ENCODE data around the gene SPON1. TPM values are rescaled to one million over a fixed set of nuclear protein-coding genes. Genes with fewer than 3 reads are reported as not detected.
"Not testable (repeated sequence)": the region's sequence is repeated elsewhere in the genome, so short reads cannot be mapped to it uniquely, and the experiment has no call there.

Gene SPON1
- total RNA-seq, 1 experiment from 2014 or later: not detected

DNA sequence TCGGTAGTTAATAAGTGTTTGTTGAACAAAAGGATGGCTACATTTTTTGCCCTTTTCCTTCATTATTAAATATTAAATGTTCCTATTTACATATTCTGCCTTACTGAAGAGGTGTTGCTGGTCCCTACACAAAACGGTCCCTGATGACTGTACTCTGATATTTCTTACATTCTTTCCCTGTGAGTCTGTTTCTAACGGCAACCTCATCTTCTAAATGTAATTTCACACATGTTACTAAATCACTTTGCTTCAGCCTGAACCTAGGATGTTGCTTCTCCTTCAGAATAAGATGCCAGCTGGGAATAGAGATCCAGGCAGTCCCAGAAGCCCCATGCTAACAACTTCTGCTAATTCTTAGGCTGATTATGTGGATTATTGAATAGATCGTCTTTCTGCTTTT, 50.3 kb downstream of the SPON1 start:
- in situ Hi-C loops (cut with HindIII; ENCODE audit: low pct_unique_long_range_greater_than_20kb, low sequenced_read_pairs): no loop called here
- no peak for DNase-seq (ENCODE audit: low read depth, low spot score)

DNA sequence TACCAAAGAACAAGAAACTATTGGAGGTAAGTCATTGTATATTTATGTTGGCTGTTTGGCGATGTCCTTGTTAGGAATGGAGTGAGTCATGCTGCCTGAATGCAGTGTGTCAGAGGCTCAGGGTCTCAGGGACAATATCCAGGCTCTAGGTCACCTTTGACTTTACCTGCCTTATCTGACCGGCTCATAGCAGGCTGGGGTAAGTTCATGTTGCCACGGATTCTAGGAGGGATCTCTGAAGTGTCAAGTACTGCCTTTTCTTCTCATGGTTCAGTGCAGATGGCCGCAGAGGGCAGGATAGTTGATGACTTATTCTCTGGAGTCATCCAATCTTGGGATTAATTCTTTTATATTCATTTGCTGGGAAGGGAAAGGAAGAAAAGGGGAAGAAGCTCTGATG, 53.2 kb downstream of the SPON1 start:
- DNase-seq (ENCODE audit: low read depth, low spot score): no peak
- in situ Hi-C loops (cut with HindIII; ENCODE audit: low pct_unique_long_range_greater_than_20kb, low sequenced_read_pairs): no loop called here

DNA sequence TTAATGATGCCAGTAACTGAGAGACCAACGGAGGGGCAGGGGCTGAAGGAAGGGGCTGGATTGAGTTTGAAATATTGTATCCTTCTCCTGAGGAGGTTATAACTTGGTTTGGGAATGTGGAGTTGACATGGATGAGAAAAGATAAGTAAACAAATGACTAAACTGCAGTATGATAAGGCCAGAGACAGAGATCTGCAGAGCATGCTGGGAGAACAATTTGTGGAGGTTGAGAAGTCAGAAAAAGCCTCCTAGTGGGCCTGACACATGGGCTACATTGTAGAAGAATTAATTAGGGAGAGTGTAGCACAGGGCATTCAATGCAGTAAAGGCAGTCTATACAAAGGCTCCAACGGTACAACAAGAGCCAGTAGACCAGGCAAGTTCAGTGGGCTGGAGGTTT, 55.9 kb downstream of the SPON1 start:
- DNase-seq (ENCODE audit: low read depth, low spot score): no peak
- in situ Hi-C loops (cut with HindIII; ENCODE audit: low pct_unique_long_range_greater_than_20kb, low sequenced_read_pairs): no loop called here

DNA sequence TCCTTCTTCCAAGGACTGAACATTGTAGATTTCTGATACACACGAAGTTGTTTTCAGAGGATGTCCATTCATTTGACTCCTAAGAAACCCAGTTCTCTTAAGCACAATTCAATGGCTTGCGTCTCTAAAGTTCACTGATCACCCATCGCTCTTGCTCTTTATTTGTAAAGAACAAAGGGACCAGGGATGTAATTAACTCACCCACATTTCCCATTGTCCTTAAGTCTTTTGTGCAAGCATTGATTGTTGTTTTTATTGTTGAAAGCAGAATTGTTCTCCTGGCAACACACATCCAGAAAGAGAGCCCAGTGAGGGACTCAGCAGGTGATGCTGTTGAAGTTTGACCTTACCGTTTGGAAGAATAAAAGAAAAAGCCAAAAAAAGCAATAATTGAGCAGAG, 59.2 kb downstream of the SPON1 start:
- in situ Hi-C loops (cut with HindIII; ENCODE audit: low pct_unique_long_range_greater_than_20kb, low sequenced_read_pairs): no loop called here
- no peak for DNase-seq (ENCODE audit: low read depth, low spot score)

DNA sequence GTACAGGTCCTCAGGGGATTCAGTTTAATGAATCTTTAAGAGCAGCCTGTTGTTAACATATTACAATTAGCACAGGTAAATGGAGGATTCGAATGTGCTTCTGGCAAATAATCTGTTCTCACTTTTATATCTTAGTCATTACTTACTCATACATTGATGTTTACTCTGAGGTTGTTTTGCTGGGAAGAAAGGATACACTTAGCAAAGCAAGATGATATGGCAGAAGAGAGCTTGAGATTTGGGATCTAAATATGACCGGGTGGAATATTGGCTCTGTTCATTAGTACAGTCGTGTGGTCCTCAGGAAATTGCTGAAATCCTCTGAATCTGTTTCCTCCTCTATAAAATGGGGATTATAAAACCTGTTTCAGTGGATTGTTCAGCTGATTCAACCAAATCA, 59.7 kb downstream of the SPON1 start:
- in situ Hi-C loops (cut with HindIII; ENCODE audit: low pct_unique_long_range_greater_than_20kb, low sequenced_read_pairs): no loop called here
- DNase-seq (ENCODE audit: low read depth, low spot score): no peak

DNA sequence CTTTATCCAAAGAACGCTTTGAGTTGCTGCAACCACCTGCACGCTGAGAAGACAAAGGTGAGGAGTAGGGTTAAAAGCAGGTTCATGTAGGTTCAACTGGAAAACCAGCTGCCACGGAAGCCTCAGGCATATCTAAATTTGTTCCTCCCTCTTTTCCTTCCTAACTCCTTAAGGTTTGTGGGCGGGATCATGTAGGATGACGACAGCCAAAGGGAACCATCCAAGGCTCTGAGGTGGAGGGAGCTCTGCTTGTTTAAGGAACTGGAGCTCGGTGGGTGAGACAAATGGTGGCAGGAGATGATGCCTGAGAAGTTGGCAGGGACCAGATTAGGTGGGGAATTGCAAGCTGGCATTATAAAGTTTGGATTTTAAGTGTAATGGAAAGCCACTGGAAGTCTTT, 60.3 kb downstream of the SPON1 start:
- in situ Hi-C loops (cut with HindIII; ENCODE audit: low pct_unique_long_range_greater_than_20kb, low sequenced_read_pairs): no loop called here
- no peak for DNase-seq (ENCODE audit: low read depth, low spot score)

DNA sequence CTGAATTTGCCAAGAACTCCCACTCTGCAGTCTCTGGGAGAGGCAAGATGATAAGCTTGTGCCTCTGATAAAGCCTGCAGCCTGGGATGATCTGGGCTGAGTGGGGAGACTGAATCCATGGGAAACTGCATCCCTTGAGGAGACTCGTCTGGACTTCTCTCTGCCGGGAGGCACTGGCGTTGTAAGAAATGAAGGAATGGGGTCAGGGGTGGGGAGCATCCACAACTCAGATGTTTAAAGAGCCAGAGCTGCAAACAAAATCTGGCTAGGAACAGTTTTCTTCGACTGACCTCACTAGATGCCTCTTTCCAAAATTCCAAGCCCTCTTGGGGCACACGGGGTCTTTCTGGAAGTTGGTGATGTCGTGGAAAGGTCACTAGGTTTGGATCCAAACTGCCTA, 64.4 kb downstream of the SPON1 start:
- in situ Hi-C loops (cut with HindIII; ENCODE audit: low pct_unique_long_range_greater_than_20kb, low sequenced_read_pairs): no loop called here
- DNase-seq (ENCODE audit: low read depth, low spot score): no peak

DNA sequence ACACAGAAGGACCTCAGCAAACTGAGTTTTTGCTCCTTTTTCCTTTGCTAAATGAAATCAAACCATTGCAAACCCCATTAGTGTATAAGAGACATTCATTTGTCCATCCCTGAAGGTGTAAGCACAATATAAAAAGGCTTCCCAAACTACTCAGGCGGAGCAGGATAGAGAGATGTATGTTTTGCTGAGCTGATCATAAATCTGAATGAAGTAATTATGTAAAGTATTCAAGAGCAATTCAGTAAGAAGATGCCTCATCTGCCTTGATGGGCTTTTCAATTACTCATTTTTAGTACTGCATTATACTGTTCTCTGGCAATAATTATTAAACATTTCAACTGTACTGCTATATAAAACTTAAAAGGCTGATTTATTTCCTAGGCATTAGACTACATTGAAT, 65.0 kb downstream of the SPON1 start:
- DNase-seq (ENCODE audit: low read depth, low spot score): no peak
- in situ Hi-C loops (cut with HindIII; ENCODE audit: low pct_unique_long_range_greater_than_20kb, low sequenced_read_pairs): no loop called here

DNA sequence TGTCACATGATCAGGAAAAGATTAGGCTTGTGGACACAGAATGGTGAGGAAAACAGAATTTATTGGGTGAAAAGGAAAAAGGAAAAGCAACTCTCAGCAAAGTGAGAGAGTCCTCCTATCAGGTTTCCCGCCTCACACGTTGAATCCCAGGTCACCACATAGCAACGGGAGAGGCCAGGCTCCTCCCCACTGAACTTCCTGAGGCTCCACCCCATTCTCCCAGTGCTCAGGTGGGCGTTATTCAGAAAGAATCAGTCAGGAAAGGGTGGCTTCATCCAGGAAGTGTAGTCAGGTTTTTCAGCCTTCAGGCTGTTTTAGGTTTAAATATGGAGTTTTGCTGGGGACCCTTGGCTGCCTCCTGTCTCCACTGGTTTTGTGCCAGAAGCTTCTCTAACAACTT, 66.9 kb downstream of the SPON1 start:
- in situ Hi-C loops (cut with HindIII; ENCODE audit: low pct_unique_long_range_greater_than_20kb, low sequenced_read_pairs): no loop called here

DNA sequence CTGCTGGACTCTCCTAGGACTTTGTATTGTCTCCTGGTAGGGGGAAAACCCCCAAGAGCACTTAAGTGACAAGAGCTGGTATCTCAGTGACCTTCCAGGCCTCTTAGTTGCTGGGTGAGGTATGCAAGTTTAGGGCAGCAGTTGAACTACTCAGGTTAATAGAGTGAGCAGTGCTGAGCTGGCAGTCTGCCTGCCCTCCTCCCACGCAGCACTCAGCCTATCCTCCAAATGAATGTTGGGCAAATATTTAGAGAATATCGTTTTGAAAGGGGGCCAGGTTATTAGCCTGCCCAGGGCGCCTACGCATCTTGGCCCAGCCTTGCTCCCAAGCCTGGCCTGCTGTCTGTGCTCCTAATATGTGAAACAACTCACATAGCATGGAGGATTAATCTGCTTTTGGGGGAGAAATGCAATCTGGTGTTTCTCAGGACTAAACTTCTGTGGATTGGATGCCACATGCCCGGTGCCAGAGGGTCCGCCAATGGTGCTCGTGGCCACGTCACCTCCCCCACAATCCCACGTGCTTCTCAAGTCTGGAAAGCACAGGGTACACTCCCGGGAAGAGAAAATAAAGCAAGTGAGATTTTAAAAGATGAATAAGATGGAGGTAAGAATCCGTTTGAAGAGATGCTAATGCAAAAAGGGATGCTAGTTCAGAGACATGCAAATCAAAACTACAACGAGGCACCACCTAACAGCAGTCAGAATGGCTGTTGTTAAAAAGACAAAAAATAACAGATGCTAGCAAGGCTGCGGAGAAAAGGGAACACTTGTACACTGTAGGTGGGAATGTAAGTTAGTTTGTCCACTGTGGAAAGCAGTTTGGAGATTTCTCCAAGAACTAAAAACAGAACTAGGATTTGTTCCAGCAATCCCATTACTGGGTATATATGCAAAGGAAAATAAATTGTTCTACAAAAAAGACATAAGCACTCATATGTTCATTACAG, 67.7 kb downstream of the SPON1 start:
- in situ Hi-C loops (cut with HindIII; ENCODE audit: low pct_unique_long_range_greater_than_20kb, low sequenced_read_pairs): no loop called here
- no peak for DNase-seq (ENCODE audit: low read depth, low spot score)

More for the DNA sequence above, 66.9 kb downstream of the SPON1 start:
- DNase-seq (ENCODE audit: low read depth, low spot score): no peak

DNA sequence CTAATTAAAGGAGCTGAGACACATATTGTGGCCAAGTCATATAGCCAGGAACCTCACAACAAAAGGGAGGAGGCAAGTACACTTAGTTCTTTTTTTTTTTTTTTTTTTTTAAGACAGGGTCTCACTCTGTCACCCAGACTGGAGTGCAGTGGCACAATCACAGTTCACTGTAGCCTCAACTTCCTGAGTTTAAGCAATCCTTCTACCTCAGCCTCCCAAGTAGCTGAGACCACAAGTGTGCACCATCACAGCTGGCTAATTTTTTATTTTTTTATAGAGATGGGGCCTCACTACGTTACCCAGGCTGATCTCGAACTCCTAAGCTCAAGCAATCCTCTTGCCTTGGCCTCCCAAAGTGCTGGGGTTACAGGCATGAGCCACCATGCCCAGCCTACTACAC, 73.0 kb downstream of the SPON1 start:
- DNase-seq (ENCODE audit: low read depth, low spot score); in situ Hi-C loops (cut with HindIII; ENCODE audit: low pct_unique_long_range_greater_than_20kb, low sequenced_read_pairs): not testable (repeated sequence)

DNA sequence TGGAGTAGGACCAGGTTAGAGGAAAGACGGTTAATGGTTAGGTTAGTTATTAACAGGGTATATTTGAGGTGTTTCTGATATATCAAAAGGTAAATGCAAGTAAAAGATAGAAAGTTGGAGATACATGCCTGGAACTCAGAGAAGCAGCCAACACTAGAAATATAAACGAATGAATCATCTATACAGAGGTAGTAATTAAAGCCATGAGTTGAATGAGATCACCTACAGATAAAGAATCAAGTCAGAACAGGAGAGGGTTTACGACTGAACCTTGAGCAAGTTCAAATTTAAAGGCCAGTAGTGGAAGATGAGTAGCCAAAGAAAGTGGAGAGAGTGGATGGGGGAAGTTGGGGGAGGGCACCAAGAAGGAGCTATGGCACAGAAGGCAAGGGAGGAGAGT, 73.9 kb downstream of the SPON1 start:
- in situ Hi-C loops (cut with HindIII; ENCODE audit: low pct_unique_long_range_greater_than_20kb, low sequenced_read_pairs): no loop called here

DNA sequence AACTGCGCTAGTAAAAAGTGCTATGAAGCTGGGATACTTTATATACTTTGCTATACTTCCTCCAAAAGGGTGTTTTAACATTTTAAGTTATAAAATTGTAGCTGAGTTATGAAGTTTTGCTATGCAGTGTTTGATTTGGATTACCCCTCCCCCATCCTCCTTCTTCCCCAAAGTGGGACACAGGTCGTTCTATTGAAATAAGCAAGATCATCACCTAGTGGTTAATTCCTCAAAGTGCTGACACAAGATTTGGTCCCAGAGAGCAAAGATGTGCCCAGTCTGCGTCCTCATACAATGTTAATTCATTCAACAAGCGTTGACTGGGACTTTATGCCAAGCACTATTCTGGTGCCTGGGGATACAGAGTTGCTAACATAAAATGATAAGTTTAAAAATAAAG, 78.5 kb downstream of the SPON1 start:
- in situ Hi-C loops (cut with HindIII; ENCODE audit: low pct_unique_long_range_greater_than_20kb, low sequenced_read_pairs): no loop called here
- DNase-seq (ENCODE audit: low read depth, low spot score): peak; percentile 12

More for the DNA sequence above, 73.9 kb downstream of the SPON1 start:
- DNase-seq (ENCODE audit: low read depth, low spot score): no peak

DNA sequence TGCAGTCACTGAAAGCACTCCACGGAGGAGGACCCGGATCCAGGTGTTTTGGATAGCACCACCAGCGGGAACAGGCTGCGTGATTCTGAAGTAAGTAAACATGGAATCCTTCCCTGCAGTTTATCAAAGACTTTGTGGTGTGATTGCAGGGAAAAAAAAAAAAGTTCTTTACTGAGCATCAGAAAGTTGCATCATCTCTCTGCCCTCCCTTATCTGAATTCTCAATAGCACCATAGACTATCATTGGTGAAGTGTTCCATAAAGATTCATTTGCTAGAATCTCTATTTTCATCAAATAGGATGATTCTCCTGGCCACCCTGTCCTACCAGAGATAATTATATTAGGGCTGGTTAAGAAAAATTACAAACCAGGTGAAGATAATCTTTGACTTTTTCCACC, 79.0 kb downstream of the SPON1 start:
- DNase-seq (ENCODE audit: low read depth, low spot score): no peak
- in situ Hi-C loops (cut with HindIII; ENCODE audit: low pct_unique_long_range_greater_than_20kb, low sequenced_read_pairs): no loop called here

DNA sequence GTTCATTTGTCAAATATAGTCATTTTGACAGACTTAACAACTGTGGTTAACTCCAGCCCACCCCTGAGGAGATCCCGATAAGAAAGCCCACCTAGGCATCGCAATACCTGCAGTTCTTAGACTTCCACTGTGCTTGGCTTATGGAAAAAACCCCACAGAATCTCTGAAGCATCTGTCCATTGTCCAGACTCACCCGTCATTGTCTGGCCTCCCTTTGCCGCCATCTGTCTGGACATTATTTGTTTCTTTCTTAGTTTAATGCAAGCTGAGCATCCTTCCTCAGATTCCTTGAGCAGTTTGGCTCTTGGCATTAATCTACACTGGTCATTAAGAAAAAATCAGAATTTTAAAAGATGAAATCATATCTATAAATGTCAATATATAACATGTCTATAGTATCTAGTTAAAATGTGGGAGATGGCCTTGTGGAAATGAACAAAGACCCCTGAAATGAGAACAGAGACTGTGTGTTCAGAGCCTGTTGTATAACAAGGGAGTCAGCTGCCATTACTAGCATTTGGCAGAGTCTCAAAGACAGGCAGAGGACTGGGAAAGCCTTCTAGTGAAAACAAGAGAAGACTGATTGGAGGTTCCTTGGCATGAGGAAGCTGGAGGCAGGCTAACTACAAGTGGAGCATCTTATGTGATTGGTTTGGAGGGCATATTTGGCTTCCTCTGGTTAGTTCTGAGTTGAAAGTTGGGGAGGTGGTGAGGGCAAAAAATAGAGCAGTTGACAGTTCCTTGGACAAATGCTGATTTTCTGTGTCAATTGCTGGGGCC, 80.4 kb downstream of the SPON1 start:
- no peak for DNase-seq (ENCODE audit: low read depth, low spot score)
- in situ Hi-C loops (cut with HindIII; ENCODE audit: low pct_unique_long_range_greater_than_20kb, low sequenced_read_pairs): no loop called here

DNA sequence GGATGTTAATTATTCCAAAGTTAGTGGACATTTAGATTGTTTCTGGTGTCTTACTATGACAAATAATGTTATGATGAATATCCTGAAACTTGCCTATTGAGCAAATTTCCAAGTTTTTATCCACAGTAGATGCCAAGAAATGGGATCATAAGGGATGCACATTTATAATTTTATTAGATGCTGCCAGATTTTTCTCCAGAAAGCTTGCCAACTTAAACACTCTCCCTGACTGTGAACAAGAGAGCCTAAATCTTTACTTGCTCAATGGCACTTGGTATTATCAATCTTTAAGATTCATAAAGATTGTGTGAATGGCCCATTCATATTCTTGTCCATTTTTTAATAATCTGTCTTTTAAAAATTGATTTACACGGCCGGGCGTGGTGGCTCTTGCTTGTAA, 82.4 kb downstream of the SPON1 start:
- in situ Hi-C loops (cut with HindIII; ENCODE audit: low pct_unique_long_range_greater_than_20kb, low sequenced_read_pairs): no loop called here
- DNase-seq (ENCODE audit: low read depth, low spot score): no peak

DNA sequence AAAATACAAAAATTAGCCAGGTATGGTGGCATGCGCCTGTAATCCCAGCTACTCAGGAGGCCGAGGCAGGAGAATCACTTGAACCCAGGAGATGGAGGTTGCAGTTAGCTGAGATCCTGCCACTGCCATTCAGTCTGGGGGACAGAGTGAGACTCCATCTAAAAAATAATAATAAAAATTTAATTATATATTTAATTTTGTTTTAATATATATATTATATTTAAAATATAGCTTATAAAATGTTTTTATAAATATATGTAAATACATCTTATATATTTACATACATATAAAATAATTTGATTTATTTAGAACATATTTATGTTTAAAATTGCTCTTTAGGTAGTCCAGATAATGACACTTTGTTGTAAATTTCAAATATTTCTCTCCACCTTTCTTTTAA, 82.9 kb downstream of the SPON1 start:
- DNase-seq (ENCODE audit: low read depth, low spot score): no peak
- in situ Hi-C loops (cut with HindIII; ENCODE audit: low pct_unique_long_range_greater_than_20kb, low sequenced_read_pairs): no loop called here

DNA sequence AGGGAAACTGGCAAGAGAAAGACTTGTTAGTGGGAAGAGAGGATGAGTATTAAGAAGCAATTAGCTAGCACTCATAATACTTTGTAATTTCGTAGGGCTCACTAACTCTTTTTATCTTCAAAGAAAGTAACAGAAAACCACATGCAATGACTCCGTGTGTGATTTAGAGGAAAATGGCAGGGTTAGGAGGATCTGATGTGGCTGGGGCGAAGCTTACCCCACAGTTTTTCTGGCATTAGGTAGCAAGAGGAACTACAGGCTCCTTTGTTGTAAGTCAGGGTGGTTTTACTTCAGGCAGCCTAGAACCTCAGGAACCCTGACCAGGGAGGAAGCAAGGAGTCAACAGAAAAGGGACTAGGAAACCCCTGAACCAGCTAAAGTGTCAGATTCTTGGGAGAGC, 89.7 kb downstream of the SPON1 start:
- in situ Hi-C loops (cut with HindIII; ENCODE audit: low pct_unique_long_range_greater_than_20kb, low sequenced_read_pairs): no loop called here
- DNase-seq (ENCODE audit: low read depth, low spot score): no peak
